ENCODE data around the gene CALN1.

CALN1 gene

GRCh38 chr7:72170475-72170874 is 241.7 kb downstream of the CALN1 start:
- DNase-seq, result no peak

GRCh38 chr7:72163271-72163670 is 248.9 kb downstream of the CALN1 start:
- no peak for DNase-seq

- no peak for DNase-seq
Measured at GRCh38 chr7:72161534-72161933, 250.6 kb downstream of the CALN1 start.

GRCh38 chr7:72159911-72160310 is 252.2 kb downstream of the CALN1 start:
- DNase-seq, result no peak

GRCh38 chr7:72156671-72157070 is 255.5 kb downstream of the CALN1 start:
- no peak for DNase-seq

GRCh38 chr7:72153132-72153512 is 259.0 kb downstream of the CALN1 start:
- DNase-seq, result no peak

GRCh38 chr7:72152161-72153131 is 259.7 kb downstream of the CALN1 start:
- DNase-seq, result no peak

- no peak for DNase-seq
Measured at GRCh38 chr7:72140566-72140965, 271.6 kb downstream of the CALN1 start.

GRCh38 chr7:72127136-72127535 is 285.0 kb downstream of the CALN1 start:
- no peak for DNase-seq

GRCh38 chr7:72123913-72124312 is 288.2 kb downstream of the CALN1 start:
- DNase-seq, result no peak

GRCh38 chr7:72118366-72118765 is 293.8 kb downstream of the CALN1 start:
- no peak for DNase-seq

GRCh38 chr7:72114129-72114528 is 298.0 kb downstream of the CALN1 start:
- no peak for DNase-seq

GRCh38 chr7:72112992-72113391 is 299.1 kb downstream of the CALN1 start:
- DNase-seq, result no peak

- DNase-seq, result no peak
Measured at GRCh38 chr7:72112530-72112929, 299.6 kb downstream of the CALN1 start.

GRCh38 chr7:72111086-72111485 is 301.1 kb downstream of the CALN1 start:
- no peak for DNase-seq

GRCh38 chr7:72109566-72109965 is 302.6 kb downstream of the CALN1 start:
- DNase-seq, result no peak

- DNase-seq, result no peak
Measured at GRCh38 chr7:72106405-72106804, 305.7 kb downstream of the CALN1 start.

- no peak for DNase-seq
Measured at GRCh38 chr7:72101444-72101843, 310.7 kb downstream of the CALN1 start.

GRCh38 chr7:72099784-72100183 is 312.4 kb downstream of the CALN1 start:
- DNase-seq, result no peak

- no peak for DNase-seq
Measured at GRCh38 chr7:72098807-72099580, 313.1 kb downstream of the CALN1 start.

- no peak for DNase-seq
Measured at GRCh38 chr7:72097226-72097625, 314.9 kb downstream of the CALN1 start.

GRCh38 chr7:72092769-72093168 is 319.4 kb downstream of the CALN1 start:
- no peak for DNase-seq

- DNase-seq, result no peak
Measured at GRCh38 chr7:72087926-72088325, 324.2 kb downstream of the CALN1 start.

Measured in activated T-cell treated with anti-CD3 and anti-CD28 coated beads, Interleukin-2, amount 50 U/mL, for 48 hours (primary cell).